Putamen (tissue), 1 donor: ENCODE measurements around the gene MTA2.
"Not testable (repeated sequence)": the region's sequence is repeated elsewhere in the genome, so short reads cannot be mapped to it uniquely, and the experiment has no call there.

ENCODE experiments used
- DNase-seq: peaks from one replicate; pipeline ENCODE4 v3.0.0-alpha.2; 2016; ENCODE audit warnings: low spot score

MTA2 gene

GRCh38 chr11:62592146-62592815 lies 9.4 kb downstream of the MTA2 start:
- DNase-seq = no peak

- peak; percentile 99 for DNase-seq
These were observed 10.1 kb downstream of the MTA2 start, which contains the start of gene TUT1 for GRCh38 chr11:62591448-62592145. Gene TUT1, minus strand, starts transcription at chr11:62591523. Its CDS starts 38 bp downstream, at chr11:62591485.

- no peak for DNase-seq
These were observed 12.6 kb downstream of the MTA2 start for GRCh38 chr11:62588966-62589637.

- DNase-seq = not testable (repeated sequence)
These were observed 16.3 kb downstream of the MTA2 start for GRCh38 chr11:62585356-62585755.

- not testable (repeated sequence) for DNase-seq
These were observed 19.9 kb downstream of the MTA2 start for GRCh38 chr11:62581735-62582134.

- DNase-seq = no peak
These were observed 20.5 kb downstream of the MTA2 start for GRCh38 chr11:62580959-62581715.

- DNase-seq = peak; percentile 41
These were observed 22.4 kb downstream of the MTA2 start for GRCh38 chr11:62579252-62579651.

GRCh38 chr11:62578541-62578940 lies 23.1 kb downstream of the MTA2 start:
- DNase-seq = no peak

- DNase-seq = no peak
These were observed 24.5 kb downstream of the MTA2 start for GRCh38 chr11:62577046-62577714.

- DNase-seq = no peak
These were observed 25.8 kb downstream of the MTA2 start for GRCh38 chr11:62575837-62576236.

GRCh38 chr11:62575156-62575555 lies 26.5 kb downstream of the MTA2 start:
- DNase-seq = no peak

GRCh38 chr11:62574363-62575071 lies 27.1 kb downstream of the MTA2 start:
- peak; percentile 77 for DNase-seq

GRCh38 chr11:62573592-62574362 lies 27.9 kb downstream of the MTA2 start, which contains the start of gene EEF1G:
Gene EEF1G, minus strand, starts transcription at chr11:62573891. Its CDS starts 49 bp downstream, at chr11:62573842.
- peak; percentile 100 for DNase-seq

GRCh38 chr11:62573006-62573591 lies 28.6 kb downstream of the MTA2 start:
- DNase-seq = no peak

GRCh38 chr11:62572431-62572830 lies 29.2 kb downstream of the MTA2 start:
- no peak for DNase-seq

- not testable (repeated sequence) for DNase-seq
These were observed 30.2 kb downstream of the MTA2 start for GRCh38 chr11:62571493-62571892.

- DNase-seq = not testable (repeated sequence)
These were observed 30.8 kb downstream of the MTA2 start for GRCh38 chr11:62570903-62571302.

- no peak for DNase-seq
These were observed 32.1 kb downstream of the MTA2 start for GRCh38 chr11:62569611-62570010.

GRCh38 chr11:62567018-62567633 lies 34.5 kb downstream of the MTA2 start:
- DNase-seq = no peak
